Measurements from ENCODE around the gene GSTA1.
"Not testable (repeated sequence)": the region's sequence is repeated elsewhere in the genome, so short reads cannot be mapped to it uniquely, and the experiment has no call there.

The GSTA1 gene

DNA sequence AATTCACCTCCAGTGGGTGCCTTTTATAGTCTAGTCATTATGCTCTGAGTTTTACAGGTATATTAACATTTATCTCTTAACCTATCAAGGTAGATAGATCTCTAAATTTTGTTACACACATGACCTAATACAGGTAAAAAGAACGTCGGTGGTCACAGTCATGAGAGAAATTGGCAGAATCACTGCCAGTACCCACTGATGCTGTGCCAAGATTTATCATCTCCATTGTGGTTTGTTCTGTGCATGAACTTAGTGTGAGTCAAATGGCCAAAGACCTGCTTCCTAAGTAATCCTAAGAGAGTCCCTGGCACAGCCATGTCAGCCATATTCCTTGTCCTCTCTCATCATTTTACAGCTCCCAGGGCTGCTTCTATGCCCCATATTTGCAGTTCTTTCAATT is 9.2 kb downstream of the GSTA1 start:
- H3K27me3 ChIP-seq (ENCODE audit: control insufficient read depth, insufficient read depth, low read length); H3K9ac ChIP-seq (ENCODE audit: low read length); H3K9me3 ChIP-seq (ENCODE audit: control insufficient read depth, low read length); H3K36me3 ChIP-seq (ENCODE audit: control insufficient read depth, insufficient read depth, low read length); H3K4me3 ChIP-seq (ENCODE audit: low read length); H3K4me1 ChIP-seq (ENCODE audit: control insufficient read depth, insufficient read depth, low read length): not testable (repeated sequence)

DNA sequence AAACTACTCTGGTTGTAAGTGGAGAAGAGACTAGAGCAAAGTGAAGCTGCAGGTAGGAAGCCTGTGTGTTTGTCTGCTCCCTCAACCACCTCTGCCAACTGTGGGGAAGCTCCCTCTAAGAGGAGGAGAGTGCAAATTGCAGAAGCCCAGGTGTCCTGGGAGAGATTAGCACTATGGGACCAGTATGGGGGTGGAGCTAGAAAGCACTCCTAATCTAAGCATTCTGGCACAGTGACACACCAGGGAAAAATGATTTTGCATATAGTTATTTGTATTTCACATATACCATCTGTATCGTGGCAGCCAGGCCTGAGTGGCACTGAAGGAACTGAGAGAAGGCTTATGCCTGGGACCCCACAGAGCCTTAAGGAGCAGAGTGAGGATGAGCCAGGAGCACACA is 12.8 kb downstream of the GSTA1 start:
- peaks cover 21% of the 10 kb centered on the region for H3K4me1 ChIP-seq (ENCODE audit: control insufficient read depth, insufficient read depth, low read length)
- no peaks in the 10 kb centered on the region for H3K27me3 ChIP-seq (ENCODE audit: control insufficient read depth, insufficient read depth, low read length)
- H3K36me3 ChIP-seq (ENCODE audit: control insufficient read depth, insufficient read depth, low read length): no peaks in the 10 kb centered on the region
- H3K9me3 ChIP-seq (ENCODE audit: control insufficient read depth, low read length): no peaks in the 10 kb centered on the region
- no peak overlapping the region for H3K4me3 ChIP-seq (ENCODE audit: low read length)
- H3K9ac ChIP-seq (ENCODE audit: low read length): no peak overlapping the region

DNA sequence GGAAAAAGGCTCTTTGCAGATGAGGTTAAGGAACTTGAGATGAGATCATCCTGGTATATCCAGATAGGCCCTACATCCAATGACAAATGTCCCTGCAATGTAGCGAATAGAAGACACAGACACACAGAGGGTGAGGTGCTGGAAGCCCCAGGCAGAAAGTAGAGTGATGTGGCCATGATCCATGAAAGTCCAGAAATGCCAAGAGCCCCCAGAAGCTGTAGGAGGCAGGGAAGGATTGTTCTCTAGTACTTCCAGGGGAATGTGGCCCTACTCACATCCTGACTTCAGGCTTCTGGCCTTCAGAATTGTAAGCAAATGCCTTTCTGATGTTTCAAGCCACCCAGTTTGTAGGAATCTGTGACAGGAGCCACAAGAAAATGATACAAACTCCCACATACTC is 14.0 kb downstream of the GSTA1 start:
- not testable (repeated sequence) for H3K9me3 ChIP-seq (ENCODE audit: control insufficient read depth, low read length); H3K9ac ChIP-seq (ENCODE audit: low read length); H3K27me3 ChIP-seq (ENCODE audit: control insufficient read depth, insufficient read depth, low read length); H3K36me3 ChIP-seq (ENCODE audit: control insufficient read depth, insufficient read depth, low read length); H3K4me3 ChIP-seq (ENCODE audit: low read length)
- peaks cover 25% of the 10 kb centered on the region for H3K4me1 ChIP-seq (ENCODE audit: control insufficient read depth, insufficient read depth, low read length)

DNA sequence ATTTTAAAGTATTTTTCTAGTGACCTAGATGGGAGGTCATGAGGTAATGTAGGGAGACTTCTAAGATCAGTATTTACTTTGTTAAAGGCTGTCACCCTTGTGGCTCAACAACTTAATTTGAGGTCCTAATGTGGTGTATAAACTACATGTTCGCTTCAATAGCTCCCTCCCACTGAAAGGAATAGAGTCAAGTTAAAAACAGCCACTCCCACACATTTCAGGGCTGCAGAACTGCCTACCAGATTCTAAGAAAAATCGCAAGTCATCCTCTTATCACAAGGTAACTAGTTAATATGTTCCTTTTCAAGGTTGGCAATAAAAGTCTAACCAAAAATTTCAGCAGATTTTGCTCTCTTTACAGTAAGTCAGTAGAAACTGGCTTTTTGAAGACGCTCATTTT is 15.1 kb downstream of the GSTA1 start:
- Histone ChIP-seq H3K4me3 (ENCODE audit: low read length) (no peak overlapping the region), H3K9me3 (ENCODE audit: control insufficient read depth, low read length) (no peaks in the 10 kb centered on the region), H3K36me3 (ENCODE audit: control insufficient read depth, insufficient read depth, low read length) (no peaks in the 10 kb centered on the region), H3K9ac (ENCODE audit: low read length) (no peak overlapping the region), H3K27me3 (ENCODE audit: control insufficient read depth, insufficient read depth, low read length) (no peaks in the 10 kb centered on the region), H3K4me1 (ENCODE audit: control insufficient read depth, insufficient read depth, low read length) (peaks cover 25% of the 10 kb centered on the region)

DNA sequence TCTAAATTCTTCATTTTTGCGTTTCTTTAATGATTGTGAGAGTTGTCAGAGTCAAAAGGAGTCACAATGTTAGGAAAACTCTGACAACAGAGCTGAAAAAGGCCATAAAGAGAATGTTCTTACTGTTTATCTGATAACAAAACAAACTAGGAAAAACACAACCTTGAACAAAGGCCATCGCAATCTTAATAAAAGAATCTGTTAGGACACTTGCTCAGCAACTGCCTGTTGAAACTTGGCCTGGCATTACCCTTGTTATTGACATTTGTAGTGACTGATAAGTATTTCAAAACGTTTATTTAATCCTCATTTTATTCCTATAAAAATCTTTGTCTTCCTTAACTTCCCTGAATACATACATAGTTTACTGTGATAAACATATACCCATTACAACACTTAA is 15.7 kb downstream of the GSTA1 start:
- peaks cover 30% of the 10 kb centered on the region for H3K4me1 ChIP-seq (ENCODE audit: control insufficient read depth, insufficient read depth, low read length)
- no peak overlapping the region for H3K4me3 ChIP-seq (ENCODE audit: low read length)
- H3K27me3 ChIP-seq (ENCODE audit: control insufficient read depth, insufficient read depth, low read length): no peaks in the 10 kb centered on the region
- H3K9me3 ChIP-seq (ENCODE audit: control insufficient read depth, low read length): no peaks in the 10 kb centered on the region
- no peaks in the 10 kb centered on the region for H3K36me3 ChIP-seq (ENCODE audit: control insufficient read depth, insufficient read depth, low read length)
- H3K9ac ChIP-seq (ENCODE audit: low read length): no peak overlapping the region

DNA sequence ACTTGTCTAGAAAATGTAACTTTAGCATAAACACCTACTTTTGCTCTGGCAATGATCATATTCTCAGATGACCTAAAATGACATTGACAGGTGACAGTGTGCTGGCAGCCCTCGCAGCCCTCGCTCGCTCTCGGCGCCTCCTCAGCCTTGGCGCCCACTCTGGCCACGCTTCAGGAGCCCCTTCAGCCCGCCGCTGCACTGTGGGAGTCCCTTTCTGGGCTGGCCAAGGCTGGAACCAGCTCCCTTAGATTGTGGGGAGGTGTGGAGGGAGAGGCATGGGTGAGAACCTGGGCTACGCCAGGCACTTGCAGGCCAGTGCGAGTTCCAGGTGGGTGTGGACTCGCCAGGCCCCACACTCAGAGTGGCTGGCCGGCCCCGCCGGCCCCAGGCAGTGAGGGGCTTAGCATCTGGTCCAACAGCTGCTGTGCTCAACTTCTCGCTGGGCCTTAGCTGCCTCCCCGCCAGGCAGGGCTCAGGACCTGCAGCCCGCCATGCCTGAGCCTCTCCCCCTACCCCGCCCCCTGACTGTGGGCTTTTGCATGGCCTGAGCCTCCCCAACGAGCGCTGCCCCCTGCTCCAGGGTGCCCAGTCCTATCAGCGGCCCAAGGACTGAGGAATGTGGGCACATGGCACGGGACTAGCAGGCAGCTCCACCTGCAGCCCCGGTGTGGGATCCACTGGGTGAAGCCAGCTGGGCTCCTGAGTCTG is 17.2 kb downstream of the GSTA1 start:
- no peak overlapping the region for H3K4me3 ChIP-seq (ENCODE audit: low read length)
- peaks cover 35% of the 10 kb centered on the region for H3K4me1 ChIP-seq (ENCODE audit: control insufficient read depth, insufficient read depth, low read length)
- H3K27me3 ChIP-seq (ENCODE audit: control insufficient read depth, insufficient read depth, low read length): no peaks in the 10 kb centered on the region
- H3K36me3 ChIP-seq (ENCODE audit: control insufficient read depth, insufficient read depth, low read length): no peaks in the 10 kb centered on the region
- H3K9ac ChIP-seq (ENCODE audit: low read length): no peak overlapping the region
- H3K9me3 ChIP-seq (ENCODE audit: control insufficient read depth, low read length): no peaks in the 10 kb centered on the region

DNA sequence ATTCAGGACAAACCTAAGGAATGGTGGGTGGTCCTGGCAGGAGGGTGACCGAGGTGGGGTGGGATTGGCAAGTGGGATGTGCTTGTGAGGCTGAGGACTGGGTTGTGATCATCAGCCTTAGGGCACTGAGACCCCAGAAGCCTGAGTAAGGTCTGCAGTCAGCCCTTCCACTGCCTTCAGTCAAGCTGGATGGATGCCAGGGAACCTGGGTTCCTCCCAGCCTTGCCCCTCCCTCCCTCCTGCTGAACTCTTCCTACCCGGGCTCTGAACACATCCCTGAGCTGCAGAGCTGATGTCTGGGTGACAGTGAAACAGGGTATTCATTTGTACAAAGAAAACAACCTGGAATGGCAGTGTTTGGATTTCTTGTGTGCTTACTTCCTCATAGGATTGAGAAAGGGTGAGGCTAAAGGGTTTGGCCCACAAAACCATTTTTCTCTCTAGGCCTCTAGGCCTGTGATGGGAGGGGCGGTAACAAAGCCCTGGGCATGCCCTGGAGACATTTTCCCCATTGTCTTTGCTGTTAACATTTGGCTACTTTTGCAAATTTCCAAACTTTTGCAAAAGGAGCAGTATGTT is 20.8 kb downstream of the GSTA1 start:
- not testable (repeated sequence) for H3K9me3 ChIP-seq (ENCODE audit: control insufficient read depth, low read length)

DNA sequence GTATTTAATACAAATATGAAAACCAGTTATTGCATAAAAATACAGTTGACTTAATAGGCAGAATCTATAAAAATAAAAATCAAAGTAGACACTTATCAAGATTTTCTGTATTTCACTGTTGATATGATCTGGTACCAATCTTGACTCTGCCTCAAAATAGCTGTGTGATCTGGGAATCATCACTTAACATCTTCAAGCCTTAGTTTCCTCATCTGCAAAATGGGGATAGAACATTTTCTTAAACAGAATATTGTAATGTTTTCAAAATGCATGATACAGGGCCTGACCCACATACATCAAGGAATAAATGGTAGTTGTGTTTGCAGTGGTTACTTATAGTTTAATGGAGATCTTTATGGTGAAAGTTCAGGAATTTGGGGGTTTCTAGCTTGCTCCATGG is 21.4 kb downstream of the GSTA1 start:
- not testable (repeated sequence) for H3K9ac ChIP-seq (ENCODE audit: low read length); H3K36me3 ChIP-seq (ENCODE audit: control insufficient read depth, insufficient read depth, low read length); H3K4me3 ChIP-seq (ENCODE audit: low read length); H3K27me3 ChIP-seq (ENCODE audit: control insufficient read depth, insufficient read depth, low read length); H3K9me3 ChIP-seq (ENCODE audit: control insufficient read depth, low read length)
- peaks cover 17% of the 10 kb centered on the region for H3K4me1 ChIP-seq (ENCODE audit: control insufficient read depth, insufficient read depth, low read length)

More for the DNA sequence above, 20.8 kb downstream of the GSTA1 start:
- not testable (repeated sequence) for H3K36me3 ChIP-seq (ENCODE audit: control insufficient read depth, insufficient read depth, low read length); H3K9ac ChIP-seq (ENCODE audit: low read length); H3K27me3 ChIP-seq (ENCODE audit: control insufficient read depth, insufficient read depth, low read length); H3K4me3 ChIP-seq (ENCODE audit: low read length)
- peaks cover 19% of the 10 kb centered on the region for H3K4me1 ChIP-seq (ENCODE audit: control insufficient read depth, insufficient read depth, low read length)

DNA sequence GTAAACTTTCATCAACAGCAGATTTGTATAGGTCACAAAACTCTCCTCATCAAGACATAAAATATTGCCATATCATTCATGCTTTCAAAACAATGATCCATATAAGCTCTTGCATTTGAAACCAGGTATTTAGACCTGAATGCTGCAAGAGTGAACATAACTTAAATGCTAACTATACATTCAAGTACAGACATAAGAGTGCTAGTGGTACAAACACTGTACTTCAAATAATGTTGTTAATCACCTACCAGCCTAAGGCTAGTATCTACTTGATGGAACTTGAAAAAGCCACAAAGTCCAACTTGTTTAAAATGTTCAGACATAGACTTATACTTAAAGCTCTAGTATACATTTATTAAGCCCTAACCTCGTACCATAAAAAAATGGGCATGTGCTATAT is 24.4 kb downstream of the GSTA1 start:
- Histone ChIP-seq H3K4me3 (ENCODE audit: low read length) (no peak overlapping the region), H3K36me3 (ENCODE audit: control insufficient read depth, insufficient read depth, low read length) (no peaks in the 10 kb centered on the region), H3K9me3 (ENCODE audit: control insufficient read depth, low read length) (no peaks in the 10 kb centered on the region), H3K4me1 (ENCODE audit: control insufficient read depth, insufficient read depth, low read length) (peaks cover 9% of the 10 kb centered on the region), H3K9ac (ENCODE audit: low read length) (no peak overlapping the region), H3K27me3 (ENCODE audit: control insufficient read depth, insufficient read depth, low read length) (no peaks in the 10 kb centered on the region)

DNA sequence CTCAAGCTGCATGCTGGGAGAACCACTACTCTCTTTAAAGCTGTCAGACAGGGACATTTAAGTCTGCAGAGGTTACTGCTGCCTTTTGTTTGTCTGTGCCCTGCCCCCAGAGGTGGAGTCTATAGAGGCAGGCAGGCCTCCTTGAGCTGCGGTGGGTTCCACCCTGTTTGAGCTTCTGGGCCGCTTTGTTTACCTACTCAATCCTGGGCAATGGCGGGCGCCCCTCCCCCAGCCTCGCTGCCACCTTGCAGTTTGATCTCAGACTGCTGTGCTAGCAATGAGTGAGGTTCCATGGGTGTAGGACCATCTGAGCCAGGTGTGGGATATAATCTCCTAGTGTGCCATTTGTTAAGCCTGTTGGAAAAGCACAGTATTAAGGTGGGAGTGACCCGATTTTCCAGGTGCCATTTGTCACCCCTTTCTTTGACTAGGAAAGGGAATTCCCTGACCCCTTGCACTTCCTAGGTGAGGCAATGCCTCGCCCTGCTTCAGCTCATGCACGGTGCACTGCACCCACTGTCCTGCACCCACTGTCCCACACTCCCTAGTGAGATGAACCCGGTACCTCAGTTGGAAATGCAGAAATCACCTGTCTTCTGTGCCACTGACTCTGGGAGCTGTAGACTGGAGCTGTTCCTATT is 26.8 kb downstream of the GSTA1 start:
- not testable (repeated sequence) for H3K4me1 ChIP-seq (ENCODE audit: control insufficient read depth, insufficient read depth, low read length); H3K9me3 ChIP-seq (ENCODE audit: control insufficient read depth, low read length); H3K4me3 ChIP-seq (ENCODE audit: low read length); H3K9ac ChIP-seq (ENCODE audit: low read length); H3K36me3 ChIP-seq (ENCODE audit: control insufficient read depth, insufficient read depth, low read length); H3K27me3 ChIP-seq (ENCODE audit: control insufficient read depth, insufficient read depth, low read length)

DNA sequence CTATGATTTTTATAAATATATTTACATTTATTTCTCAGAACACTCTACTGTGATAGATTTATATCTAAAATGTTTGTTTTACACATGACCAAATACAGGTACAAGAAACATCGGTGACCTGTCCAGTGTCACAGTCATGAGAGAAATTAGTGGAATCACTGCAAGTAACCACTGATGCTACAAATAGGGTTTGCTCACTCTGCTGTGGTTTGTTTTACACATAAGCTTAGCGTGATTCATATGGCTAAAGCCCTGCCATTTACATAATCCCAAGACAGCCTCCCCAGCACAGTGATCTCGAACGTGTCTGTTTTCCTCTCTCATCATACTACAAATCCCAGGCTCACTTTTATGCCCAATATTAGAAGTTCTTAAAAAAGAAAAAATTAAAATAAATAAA is 34.2 kb downstream of the GSTA1 start:
- not testable (repeated sequence) for H3K9ac ChIP-seq (ENCODE audit: low read length); H3K9me3 ChIP-seq (ENCODE audit: control insufficient read depth, low read length); H3K27me3 ChIP-seq (ENCODE audit: control insufficient read depth, insufficient read depth, low read length); H3K4me1 ChIP-seq (ENCODE audit: control insufficient read depth, insufficient read depth, low read length); H3K4me3 ChIP-seq (ENCODE audit: low read length); H3K36me3 ChIP-seq (ENCODE audit: control insufficient read depth, insufficient read depth, low read length)

DNA sequence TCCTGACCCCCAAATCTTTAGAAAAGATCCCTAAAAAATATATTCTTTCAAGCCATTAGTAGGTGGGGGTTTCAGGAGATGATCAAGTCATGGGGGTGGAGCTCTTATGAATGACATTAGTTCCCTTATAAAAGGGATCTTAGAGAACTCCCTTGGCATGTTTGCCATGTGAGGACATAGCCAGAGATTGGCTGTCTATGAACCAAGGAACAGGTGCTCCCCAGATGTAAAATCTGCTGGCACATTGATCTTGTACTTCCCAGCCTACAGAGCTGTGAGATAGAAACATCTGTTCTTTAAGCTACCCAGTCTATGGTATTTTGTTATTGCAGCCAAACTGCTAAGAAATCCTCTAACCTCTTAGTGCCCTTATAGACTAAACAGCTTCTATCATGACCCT is 36.0 kb downstream of the GSTA1 start:
- H3K4me3 ChIP-seq (ENCODE audit: low read length); H3K27me3 ChIP-seq (ENCODE audit: control insufficient read depth, insufficient read depth, low read length); H3K36me3 ChIP-seq (ENCODE audit: control insufficient read depth, insufficient read depth, low read length); H3K9me3 ChIP-seq (ENCODE audit: control insufficient read depth, low read length); H3K9ac ChIP-seq (ENCODE audit: low read length); H3K4me1 ChIP-seq (ENCODE audit: control insufficient read depth, insufficient read depth, low read length): not testable (repeated sequence)

Measured in mucosa of stomach (tissue), 1 donor.